Activated CD4-positive, alpha-beta T cell treated with anti-CD3 and anti-CD28 coated beads for 1 hour (primary cell): ENCODE measurements around the gene HIP1.
"Not testable (repeated sequence)": the region's sequence is repeated elsewhere in the genome, so short reads cannot be mapped to it uniquely, and the experiment has no call there.

Source experiments
- DNase-seq: peaks from one replicate; pipeline ENCODE4 v3.0.0-alpha.2; 2020

HIP1 gene

GRCh38 chr7:75639071-75639885, 99.5 kb downstream of the HIP1 start:
- peak; percentile 13 for DNase-seq

- no peak for DNase-seq
These were observed 100.1 kb downstream of the HIP1 start for GRCh38 chr7:75638594-75639070.

- DNase-seq: no peak
These were observed 100.7 kb downstream of the HIP1 start for GRCh38 chr7:75637854-75638593.

GRCh38 chr7:75635036-75635435, 103.7 kb downstream of the HIP1 start:
- no peak for DNase-seq

- not testable (repeated sequence) for DNase-seq
These were observed 106.2 kb downstream of the HIP1 start for GRCh38 chr7:75632587-75632986.

GRCh38 chr7:75631711-75632110, 107.0 kb downstream of the HIP1 start:
- DNase-seq: no peak

GRCh38 chr7:75630549-75630948, 108.2 kb downstream of the HIP1 start:
- no peak for DNase-seq

- DNase-seq: no peak
These were observed 109.7 kb downstream of the HIP1 start for GRCh38 chr7:75629044-75629443.

- DNase-seq: no peak
These were observed 110.7 kb downstream of the HIP1 start for GRCh38 chr7:75628055-75628454.

- DNase-seq: no peak
These were observed 111.8 kb downstream of the HIP1 start for GRCh38 chr7:75626954-75627353.

GRCh38 chr7:75625868-75626267, 112.9 kb downstream of the HIP1 start:
- DNase-seq: no peak

GRCh38 chr7:75624134-75624832, 114.5 kb downstream of the HIP1 start:
- DNase-seq: no peak

- no peak for DNase-seq
These were observed 115.2 kb downstream of the HIP1 start for GRCh38 chr7:75623390-75624133.

- no peak for DNase-seq
These were observed 117.6 kb downstream of the HIP1 start for GRCh38 chr7:75621124-75621523.

GRCh38 chr7:75619636-75620035, 119.1 kb downstream of the HIP1 start:
- no peak for DNase-seq

- DNase-seq: peak; percentile 16
These were observed 121.0 kb downstream of the HIP1 start for GRCh38 chr7:75617634-75618234.

GRCh38 chr7:75616421-75617167, 122.1 kb downstream of the HIP1 start:
- DNase-seq: no peak

- DNase-seq: no peak
These were observed 124.3 kb downstream of the HIP1 start for GRCh38 chr7:75614401-75614800.

GRCh38 chr7:75613351-75613750, 125.4 kb downstream of the HIP1 start:
- DNase-seq: no peak

GRCh38 chr7:75611557-75612178, 127.1 kb downstream of the HIP1 start:
- DNase-seq: no peak

GRCh38 chr7:75609416-75609815, 129.3 kb downstream of the HIP1 start:
- DNase-seq: not testable (repeated sequence)
